ENCODE results near the gene FOXK1. TPM values are rescaled to one million over a fixed set of nuclear protein-coding genes. Genes with fewer than 3 reads are reported as not detected.

Gene FOXK1
- total and polyA plus RNA-seq, 9 donors, result 5.8 to 43.9 (median 32.6) TPM

GRCh38 chr7:4745971-4746919, 64.2 kb downstream of the FOXK1 start:
- Histone ChIP-seq H3K27ac (peak overlapping the region in 1 of 2 donors; percentile 80), H3K4me1 (ENCODE audit: insufficient read depth) (peaks cover 13% of the 10 kb centered on the region), H3K36me3 (no peaks in the 10 kb centered on the region), H3K27me3 (no peaks in the 10 kb centered on the region), H3K4me3 (peak overlapping the region; percentile 31), H3K9me3 (no peaks in the 10 kb centered on the region)
- DNase-seq, result no peak
- TF ChIP-seq POLR2A (IDR thresholded peaks at IDR 0.05), result no peak
- TF ChIP-seq, protein P1, sequence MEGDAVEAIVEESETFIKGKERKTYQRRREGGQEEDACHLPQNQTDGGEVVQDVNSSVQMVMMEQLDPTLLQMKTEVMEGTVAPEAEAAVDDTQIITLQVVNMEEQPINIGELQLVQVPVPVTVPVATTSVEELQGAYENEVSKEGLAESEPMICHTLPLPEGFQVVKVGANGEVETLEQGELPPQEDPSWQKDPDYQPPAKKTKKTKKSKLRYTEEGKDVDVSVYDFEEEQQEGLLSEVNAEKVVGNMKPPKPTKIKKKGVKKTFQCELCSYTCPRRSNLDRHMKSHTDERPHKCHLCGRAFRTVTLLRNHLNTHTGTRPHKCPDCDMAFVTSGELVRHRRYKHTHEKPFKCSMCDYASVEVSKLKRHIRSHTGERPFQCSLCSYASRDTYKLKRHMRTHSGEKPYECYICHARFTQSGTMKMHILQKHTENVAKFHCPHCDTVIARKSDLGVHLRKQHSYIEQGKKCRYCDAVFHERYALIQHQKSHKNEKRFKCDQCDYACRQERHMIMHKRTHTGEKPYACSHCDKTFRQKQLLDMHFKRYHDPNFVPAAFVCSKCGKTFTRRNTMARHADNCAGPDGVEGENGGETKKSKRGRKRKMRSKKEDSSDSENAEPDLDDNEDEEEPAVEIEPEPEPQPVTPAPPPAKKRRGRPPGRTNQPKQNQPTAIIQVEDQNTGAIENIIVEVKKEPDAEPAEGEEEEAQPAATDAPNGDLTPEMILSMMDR (IDR thresholded peaks at IDR 0.05), result no peak
- TF ChIP-seq EP300 (IDR thresholded peaks at IDR 0.05), result no peak
- intact Hi-C loops (cut with DNase I), result loop anchor here in 3 of 4 donors (2.0 to 10.0 kb wide), 4 partner anchors 61 to 134 kb away; partner anchors contain the start of gene FOXK1 (in 3 of the 3)
- 44 to 46% (median 45%) methylated on average over 12 of the region's 12 CpGs for WGBS, 3 donors

DNA sequence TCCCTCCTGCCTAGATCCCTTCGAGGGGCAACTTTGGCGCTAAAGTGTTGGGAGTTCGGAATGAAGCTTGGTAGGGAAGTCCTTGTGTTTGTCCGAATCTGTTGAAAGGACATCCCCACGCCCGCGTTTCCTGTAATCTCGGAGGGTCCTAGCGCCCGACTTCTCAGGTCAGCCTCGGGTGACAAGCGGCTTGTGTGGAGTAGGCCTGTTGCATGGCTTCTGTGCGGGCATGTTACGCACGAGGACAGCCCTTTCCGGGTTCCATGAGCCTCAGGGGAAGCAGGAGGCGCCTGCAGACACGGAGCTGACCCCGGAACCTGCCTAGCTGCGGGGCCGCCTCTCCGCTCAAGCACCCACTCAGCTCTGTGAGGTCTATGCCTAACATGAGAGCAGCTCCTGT, 64.9 kb downstream of the FOXK1 start:
- peak overlapping the region in 1 of 2 donors; percentile 80 for H3K27ac ChIP-seq
- intact Hi-C loops (cut with DNase I), result loop anchor here in 2 of 4 donors (5.0 to 10.0 kb wide), 3 partner anchors 62 to 135 kb away; partner anchors contain the start of gene FOXK1 (in 2 of the 2)
- no peaks in the 10 kb centered on the region for H3K36me3 ChIP-seq
- no peaks in the 10 kb centered on the region for H3K9me3 ChIP-seq
- H3K4me1 ChIP-seq (ENCODE audit: insufficient read depth), result peaks cover 13% of the 10 kb centered on the region
- H3K27me3 ChIP-seq, result no peaks in the 10 kb centered on the region
- no peak for TF ChIP-seq EP300 (IDR thresholded peaks at IDR 0.05)
- no peak for TF ChIP-seq POLR2A (IDR thresholded peaks at IDR 0.05)
- TF ChIP-seq, protein P1 (IDR thresholded peaks at IDR 0.05), result no peak
- no peak for DNase-seq
- 85 to 93% (median 90%) methylated on average over 22 of the region's 22 CpGs for WGBS, 3 donors
- no peak overlapping the region for H3K4me3 ChIP-seq

GRCh38 chr7:4747746-4748145, 65.7 kb downstream of the FOXK1 start:
- Histone ChIP-seq H3K4me3 (no peak overlapping the region), H3K27me3 (no peaks in the 10 kb centered on the region), H3K9me3 (no peaks in the 10 kb centered on the region), H3K27ac (no peak overlapping the region), H3K36me3 (no peaks in the 10 kb centered on the region), H3K4me1 (ENCODE audit: insufficient read depth) (peaks cover 13% of the 10 kb centered on the region)
- intact Hi-C loops (cut with DNase I), result loop anchor here in 2 of 4 donors (5.0 to 10.0 kb wide), 3 partner anchors 63 to 135 kb away; partner anchors contain the start of gene FOXK1 (in 2 of the 2)
- 74 to 85% (median 80%) methylated on average over 11 of the region's 11 CpGs for WGBS, 3 donors
- DNase-seq, result no peak
- TF ChIP-seq, protein P1 (IDR thresholded peaks at IDR 0.05), result no peak
- TF ChIP-seq POLR2A (IDR thresholded peaks at IDR 0.05) (no peak), EP300 (IDR thresholded peaks at IDR 0.05) (no peak)

GRCh38 chr7:4748231-4748681, 66.2 kb downstream of the FOXK1 start:
- Histone ChIP-seq H3K27ac (no peak overlapping the region), H3K4me3 (no peak overlapping the region), H3K36me3 (no peaks in the 10 kb centered on the region), H3K9me3 (no peaks in the 10 kb centered on the region), H3K4me1 (ENCODE audit: insufficient read depth) (peaks cover 13% of the 10 kb centered on the region), H3K27me3 (no peaks in the 10 kb centered on the region)
- intact Hi-C loops (cut with DNase I), result loop anchor here in 2 of 4 donors (5.0 to 10.0 kb wide), 3 partner anchors 63 to 136 kb away; partner anchors contain the start of gene FOXK1 (in 2 of the 2)
- DNase-seq, result no peak
- TF ChIP-seq EP300 (IDR thresholded peaks at IDR 0.05), result no peak
- no peak for TF ChIP-seq POLR2A (IDR thresholded peaks at IDR 0.05)
- TF ChIP-seq, protein P1 (IDR thresholded peaks at IDR 0.05), result no peak
- WGBS, 3 donors, result 81 to 88% (median 84%) methylated on average over 10 of the region's 10 CpGs

Measured in ovary (tissue), 9 donors.